A549 (cell line): ENCODE data around the gene OR52B2.

Experiments used
- BCL3 ChIP-seq: fragments of >200 bp; sonication (Bioruptor Twin); formaldehyde crosslinking; IDR thresholded peaks from 3 replicates; pipeline ENCODE4 v1.6.1; 2016
- CTCF ChIP-seq: fragments of >200 bp; sonication (Bioruptor Twin); formaldehyde crosslinking; IDR thresholded peaks from 3 replicates; pipeline ENCODE4 v1.5.1; 2016
- HOXA7 ChIP-seq: fragments of 250-450 bp; sonication (Bioruptor Pico); IDR thresholded peaks from 2 replicates; pipeline ENCODE4 v1.5.0; 2020; ENCODE audit warnings: mild to moderate bottlenecking, moderate library complexity
- POLR2A ChIP-seq: IDR thresholded peaks from 2 replicates; pipeline ENCODE4 v1.6.1; 2012; ENCODE audit warnings: mild to moderate bottlenecking, low read length
- POLR2AphosphoS2 ChIP-seq: conservative IDR thresholded peaks from 2 replicates; pipeline ENCODE4 v1.6.1; 2012; ENCODE audit warnings: low read length, improper control_type of control experiment, inconsistent platforms
- RAD21 ChIP-seq, 2 experiments: fragments of >200 bp in 1 of 2; sonication (Bioruptor Twin) in 1 of 2; formaldehyde crosslinking in 1 of 2; IDR thresholded peaks in 1 of 2; conservative IDR thresholded peaks in 1 of 2; 2 replicates in 1 of 2; 3 replicates in 1 of 2; pipeline ENCODE4 v1.6.1; 2012 to 2018; ENCODE audit warnings: inconsistent platforms in 1 of 2
- RFX5 ChIP-seq: fragments of 450-650 bp; IDR thresholded peaks from 2 replicates; pipeline ENCODE4 v1.7.1; 2014; ENCODE audit warnings: antibody characterized with exemption, mild to moderate bottlenecking, moderate library complexity

- no peak for TF ChIP-seq CTCF
- no peak for TF ChIP-seq POLR2AphosphoS2
- no peak for TF ChIP-seq RFX5
- TF ChIP-seq HOXA7 = no peak
- TF ChIP-seq RAD21 (conservative IDR thresholded peaks at IDR 0.05 in 1 of 2, IDR thresholded peaks at IDR 0.05 in 1 of 2) = no peak
- no peak for TF ChIP-seq POLR2A
- TF ChIP-seq BCL3 = no peak
Observed at GRCh38 chr11:6191742-6192141, 21.6 kb upstream of the OR52B2 start.
